Nucleus accumbens (tissue), 56 donors: ENCODE measurements around the gene TNRC18.
"Not testable (repeated sequence)": the region's sequence is repeated elsewhere in the genome, so short reads cannot be mapped to it uniquely, and the experiment has no call there.

ENCODE experiments used
- DNase-seq, 56 donors: peaks; one replicate each; lab custom pipeline; 2025; lab: John Stamatoyannopoulos, UW

The TNRC18 gene

GRCh38 chr7:5332579-5332978, 91.1 kb downstream of the TNRC18 start:
- DNase-seq, result no peak

GRCh38 chr7:5330288-5330687, 93.3 kb downstream of the TNRC18 start:
- DNase-seq, result no peak

GRCh38 chr7:5324961-5325360, 98.7 kb downstream of the TNRC18 start:
- no peak for DNase-seq

GRCh38 chr7:5323800-5324781, 99.5 kb downstream of the TNRC18 start:
- DNase-seq, result not testable (repeated sequence)

GRCh38 chr7:5322621-5323410, 100.8 kb downstream of the TNRC18 start:
- DNase-seq, result no peak

DNA sequence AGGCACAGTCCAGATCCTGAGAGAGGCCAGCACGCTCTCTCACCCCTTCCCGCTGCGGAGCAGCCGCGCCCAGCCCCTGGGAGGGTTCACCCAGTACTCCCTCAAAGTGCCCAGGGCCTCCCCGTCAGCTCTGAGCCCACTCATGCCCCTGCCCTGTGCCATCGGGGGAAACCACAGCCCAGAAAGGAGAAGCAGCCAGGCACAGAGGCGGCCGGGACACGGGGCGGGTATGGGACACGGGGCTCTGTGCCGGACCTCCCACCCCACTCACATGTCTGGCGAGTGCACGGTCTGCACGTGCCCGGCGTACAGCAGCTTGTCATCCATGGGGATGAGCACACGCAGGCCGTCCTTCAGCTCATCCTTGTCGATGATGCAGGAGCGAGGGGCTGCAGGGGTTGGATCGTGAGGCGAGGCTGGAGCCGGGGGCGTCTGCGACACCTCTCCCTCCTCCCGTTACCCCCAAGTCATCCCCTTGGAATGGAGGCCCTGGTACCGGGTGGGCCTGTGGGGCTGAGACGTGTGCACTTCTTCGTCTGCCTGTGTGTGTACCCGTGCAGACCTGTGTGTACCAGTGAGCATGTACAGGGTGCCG, 102.7 kb downstream of the TNRC18 start:
- DNase-seq, result no peak

- no peak for DNase-seq
Observed at GRCh38 chr7:5320391-5320790, 103.2 kb downstream of the TNRC18 start.

DNA sequence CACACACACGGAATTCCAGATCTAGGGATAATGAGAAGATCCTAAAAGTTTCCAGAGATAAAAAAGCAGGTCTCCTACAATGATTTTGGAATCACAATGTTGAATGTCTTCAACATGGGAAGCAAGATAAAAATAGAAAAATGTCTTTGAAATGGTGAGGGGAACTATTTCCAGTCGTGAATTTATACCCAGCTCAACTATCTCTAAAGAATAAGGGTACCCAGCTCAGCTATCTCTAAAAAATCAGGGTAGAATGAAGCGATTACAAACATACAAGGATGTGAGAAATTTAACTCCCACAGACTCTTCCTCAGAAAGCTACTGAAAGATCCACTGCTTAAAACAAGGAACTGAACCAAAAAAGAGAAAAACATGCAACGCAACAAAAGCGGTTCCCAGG, 105.0 kb downstream of the TNRC18 start:
- not testable (repeated sequence) for DNase-seq

DNA sequence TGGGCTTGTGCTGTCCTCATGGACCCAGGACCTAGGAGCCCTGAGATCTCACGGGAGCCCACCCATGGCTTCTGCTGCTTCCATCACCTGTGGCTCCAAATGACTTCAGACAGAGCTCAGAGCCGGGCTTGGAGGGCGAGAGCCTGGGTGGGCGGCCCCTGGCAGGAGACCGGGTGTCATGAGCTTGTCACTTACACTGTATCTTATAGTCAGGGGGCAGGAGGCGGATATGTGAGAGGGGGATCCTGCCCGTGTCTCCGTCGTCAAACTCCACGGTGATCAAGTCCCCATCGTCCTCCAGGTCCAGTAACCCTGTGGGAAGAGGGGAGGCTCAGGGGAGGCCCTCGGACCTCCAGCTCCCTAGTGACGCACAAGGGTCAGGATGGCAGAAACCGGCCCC, 107.9 kb downstream of the TNRC18 start:
- no peak for DNase-seq

GRCh38 chr7:5314864-5315263, 108.8 kb downstream of the TNRC18 start:
- DNase-seq, result no peak

- peak in 9 of 56 donors; percentile 3 to 33 (median 9) for DNase-seq
Observed at GRCh38 chr7:5313076-5313885, 110.4 kb downstream of the TNRC18 start.

- DNase-seq, result not testable (repeated sequence)
Observed at GRCh38 chr7:5312276-5313070, 111.2 kb downstream of the TNRC18 start.

DNA sequence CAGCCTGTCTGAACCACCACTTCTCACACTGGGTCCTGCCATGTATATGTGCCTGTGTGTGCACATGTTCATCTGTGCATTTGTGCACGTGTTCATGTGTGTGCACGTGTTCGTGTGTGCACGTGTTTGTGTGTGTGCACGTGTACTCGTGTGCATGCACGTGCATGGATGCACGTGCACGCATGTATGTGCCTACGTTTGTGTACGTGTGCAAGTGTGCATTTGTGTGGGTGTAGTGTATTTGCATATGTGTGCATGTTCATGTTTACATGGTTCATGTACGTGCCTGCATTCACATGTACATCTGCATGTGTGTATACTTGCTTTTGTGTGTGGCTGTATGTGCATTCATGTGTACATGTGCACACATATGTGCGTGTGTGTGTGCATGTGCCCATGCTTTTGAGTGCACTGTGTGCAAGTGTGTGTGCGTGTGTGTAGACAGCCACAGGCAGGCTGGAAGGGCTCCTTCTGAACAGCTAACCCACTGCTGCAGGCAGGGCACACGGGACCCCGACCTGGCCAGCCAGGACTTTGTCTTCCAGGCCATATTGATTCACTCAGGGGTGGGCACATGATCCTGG, 112.7 kb downstream of the TNRC18 start:
- no peak for DNase-seq

DNA sequence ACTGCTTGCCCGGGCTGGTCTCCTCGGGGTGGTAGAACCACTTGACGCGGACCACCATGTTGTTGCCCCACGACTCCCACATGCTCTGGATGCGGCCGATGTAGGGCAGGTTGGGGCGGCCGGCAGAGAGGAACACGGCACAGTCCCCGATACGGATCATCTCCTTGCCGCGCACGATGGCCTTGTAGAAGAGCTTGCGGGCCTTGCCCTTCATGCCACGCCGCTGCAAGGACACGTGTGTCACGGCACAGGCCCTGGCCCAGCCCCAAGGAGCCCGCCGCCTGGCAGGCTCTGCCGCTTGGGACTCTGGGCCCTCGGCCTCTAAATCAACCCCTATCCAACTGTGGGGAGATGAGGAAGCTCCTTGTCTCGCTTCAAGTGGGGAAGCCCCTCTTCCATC, 114.5 kb downstream of the TNRC18 start:
- DNase-seq, result no peak

GRCh38 chr7:5307221-5308142, 116.2 kb downstream of the TNRC18 start:
- DNase-seq, result not testable (repeated sequence)

DNA sequence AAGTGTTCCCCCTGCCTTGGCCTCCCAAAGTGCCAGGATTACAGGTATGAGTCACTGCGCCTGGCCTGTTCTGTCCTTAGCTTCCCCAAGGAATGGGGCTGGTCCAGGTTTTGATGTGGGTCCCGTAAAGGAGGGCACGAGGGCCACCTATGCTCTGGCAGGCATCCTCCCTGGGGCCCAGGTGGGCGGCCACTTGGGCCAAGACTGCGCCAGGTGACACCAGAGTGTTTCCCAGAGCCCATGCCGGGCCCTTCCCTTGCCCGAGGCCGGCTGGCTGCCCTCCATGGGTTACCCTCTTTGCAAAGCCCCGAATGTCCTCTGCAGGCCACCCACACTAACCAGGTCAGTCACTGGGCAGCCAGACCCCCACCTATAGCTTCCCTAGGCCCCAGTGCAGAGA, 118.6 kb downstream of the TNRC18 start:
- peak in 1 of 56 donors; percentile 5 for DNase-seq

GRCh38 chr7:5303591-5304505, 119.8 kb downstream of the TNRC18 start:
- DNase-seq, result no peak
